Mucosa of rectum (tissue), 2 donors: ENCODE measurements around the gene NSF.
"Not testable (repeated sequence)": the region's sequence is repeated elsewhere in the genome, so short reads cannot be mapped to it uniquely, and the experiment has no call there.

Experiments used
- H3K27ac ChIP-seq, 2 donors: one replicate each; pipeline ENCODE4 v1.7.0; 2013; ENCODE audit warnings: inconsistent platforms in 2 of 2, low read depth in 2 of 2, low read length in 2 of 2
- H3K27me3 ChIP-seq, 2 donors: one replicate each; pipeline ENCODE4 v1.7.0; 2013; ENCODE audit warnings: low read length in 2 of 2; ENCODE audit not compliant: control insufficient read depth in 2 of 2, insufficient read depth in 2 of 2
- H3K36me3 ChIP-seq, 2 donors: one replicate each; pipeline ENCODE4 v1.7.0; 2013; ENCODE audit warnings: low read length in 2 of 2; ENCODE audit not compliant: control insufficient read depth in 2 of 2, insufficient read depth in 2 of 2
- H3K4me1 ChIP-seq, 2 donors: one replicate each; pipeline ENCODE4 v1.7.0; 2013; ENCODE audit warnings: low read length in 2 of 2, mild to moderate bottlenecking in 1 of 2; ENCODE audit not compliant: control insufficient read depth in 2 of 2, insufficient read depth in 2 of 2
- H3K4me3 ChIP-seq, 2 donors: one replicate each; pipeline ENCODE4 v1.7.0; 2013; ENCODE audit warnings: low read length in 2 of 2
- H3K9ac ChIP-seq, 2 donors: one replicate each; pipeline ENCODE4 v1.7.0; 2013; ENCODE audit warnings: low read length in 2 of 2, low read depth in 1 of 2, mild to moderate bottlenecking in 1 of 2
- H3K9me3 ChIP-seq, 2 donors: one replicate each; pipeline ENCODE4 v1.7.0; 2013; ENCODE audit warnings: low read length in 2 of 2; ENCODE audit not compliant: control insufficient read depth in 2 of 2
- donor health status: healthy.
- donor health status: Normal muscosa, but diverticular disease.

NSF gene

GRCh38 chr17:46628753-46629436 is 38.4 kb downstream of the NSF start:
- H3K36me3 ChIP-seq, H3K9me3 ChIP-seq, H3K4me3 ChIP-seq, H3K9ac ChIP-seq, H3K4me1 ChIP-seq, H3K27ac ChIP-seq, H3K27me3 ChIP-seq: not testable (repeated sequence)

- not testable (repeated sequence) for H3K4me1 ChIP-seq, H3K4me3 ChIP-seq, H3K36me3 ChIP-seq, H3K27ac ChIP-seq, H3K9me3 ChIP-seq, H3K27me3 ChIP-seq, H3K9ac ChIP-seq
These were observed 41.7 kb downstream of the NSF start for GRCh38 chr17:46632146-46632545.

DNA sequence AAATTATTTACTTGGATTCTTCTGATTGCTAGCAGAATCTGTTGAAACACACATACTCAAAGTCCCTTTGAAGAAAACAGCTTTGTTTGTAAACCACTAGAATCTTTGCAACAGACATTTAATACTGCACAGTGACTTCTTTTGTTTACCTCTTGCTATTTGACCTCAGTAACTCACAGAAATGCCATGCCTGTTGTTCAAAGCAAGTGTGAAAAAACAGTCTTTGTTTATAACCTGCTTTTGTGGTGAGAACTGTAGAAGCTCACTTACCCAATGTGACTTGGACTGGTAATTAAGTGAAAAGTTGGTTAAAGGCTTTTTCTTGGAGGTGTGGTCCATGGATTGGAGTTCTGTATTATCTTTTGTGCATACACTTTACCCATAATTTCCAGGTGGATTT is 44.4 kb downstream of the NSF start:
- not testable (repeated sequence) for H3K36me3 ChIP-seq, H3K9me3 ChIP-seq, H3K4me1 ChIP-seq, H3K27me3 ChIP-seq, H3K9ac ChIP-seq, H3K27ac ChIP-seq, H3K4me3 ChIP-seq

DNA sequence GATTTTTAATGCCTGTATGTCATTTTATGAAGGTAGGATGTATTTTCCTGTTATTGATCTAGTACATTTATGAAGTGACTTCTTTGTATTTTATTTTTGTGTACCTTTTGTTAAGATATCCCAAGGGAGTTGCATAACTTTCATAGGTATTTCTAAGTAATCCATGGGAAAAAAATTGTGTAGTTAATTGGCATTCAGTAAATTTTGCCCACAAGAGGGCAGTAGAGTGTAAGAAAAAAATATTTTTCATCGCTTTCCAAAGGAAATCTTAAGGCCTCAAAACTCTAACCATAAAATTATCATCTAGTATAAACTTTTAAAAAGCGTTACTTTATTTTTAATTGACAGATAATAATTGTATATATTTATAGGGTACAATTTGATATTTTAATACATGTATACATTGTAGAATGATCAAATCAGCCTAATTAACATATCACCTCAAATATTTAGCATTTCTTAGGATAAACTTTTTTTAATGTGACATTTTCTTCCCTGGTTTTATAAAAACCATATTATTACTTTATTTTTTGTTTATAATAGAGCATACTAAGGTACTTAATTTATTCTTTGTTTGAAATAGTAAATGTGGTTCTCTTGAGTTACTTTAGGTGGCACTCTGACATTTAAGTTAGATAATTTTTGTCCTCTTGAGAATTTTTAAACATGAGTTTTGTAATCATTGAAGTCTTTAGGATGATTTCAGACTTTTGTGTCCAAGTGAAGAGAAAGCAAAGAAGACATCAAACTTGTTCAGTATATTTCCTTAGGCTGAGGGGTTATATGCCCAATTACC is 51.6 kb downstream of the NSF start:
- H3K4me3 ChIP-seq, H3K9me3 ChIP-seq, H3K27ac ChIP-seq, H3K9ac ChIP-seq, H3K4me1 ChIP-seq, H3K36me3 ChIP-seq, H3K27me3 ChIP-seq: not testable (repeated sequence)

- H3K9me3 ChIP-seq: not testable (repeated sequence)
These were observed 56.8 kb downstream of the NSF start for GRCh38 chr17:46647251-46647650.

GRCh38 chr17:46647688-46648278 is 57.3 kb downstream of the NSF start:
- not testable (repeated sequence) for H3K27ac ChIP-seq, H3K4me3 ChIP-seq, H3K27me3 ChIP-seq, H3K9me3 ChIP-seq, H3K9ac ChIP-seq, H3K36me3 ChIP-seq, H3K4me1 ChIP-seq

More at GRCh38 chr17:46647251-46647650, 56.8 kb downstream of the NSF start:
- not testable (repeated sequence) for H3K36me3 ChIP-seq, H3K4me3 ChIP-seq, H3K27ac ChIP-seq, H3K27me3 ChIP-seq, H3K9ac ChIP-seq, H3K4me1 ChIP-seq

DNA sequence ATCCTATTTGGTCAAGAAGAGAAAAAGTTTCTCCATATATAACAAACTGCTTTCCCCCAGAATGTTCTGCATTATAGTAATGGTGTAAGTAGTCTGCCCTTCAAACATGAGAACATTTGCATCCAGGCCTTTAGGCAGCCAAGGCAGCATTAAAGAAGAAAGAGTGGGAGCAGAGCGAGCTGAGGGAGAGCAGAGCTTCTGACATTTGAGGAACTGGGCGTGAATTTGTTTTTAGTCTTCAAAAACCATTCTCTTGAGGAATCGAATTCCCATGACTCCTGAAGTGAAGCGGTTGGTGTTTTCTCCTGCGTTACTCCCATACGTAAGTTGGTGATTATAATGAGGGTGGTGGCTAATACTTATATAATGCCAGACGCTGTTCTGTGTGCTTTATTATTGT is 58.8 kb downstream of the NSF start:
- not testable (repeated sequence) for H3K4me3 ChIP-seq, H3K4me1 ChIP-seq, H3K9ac ChIP-seq, H3K36me3 ChIP-seq, H3K9me3 ChIP-seq, H3K27ac ChIP-seq, H3K27me3 ChIP-seq

DNA sequence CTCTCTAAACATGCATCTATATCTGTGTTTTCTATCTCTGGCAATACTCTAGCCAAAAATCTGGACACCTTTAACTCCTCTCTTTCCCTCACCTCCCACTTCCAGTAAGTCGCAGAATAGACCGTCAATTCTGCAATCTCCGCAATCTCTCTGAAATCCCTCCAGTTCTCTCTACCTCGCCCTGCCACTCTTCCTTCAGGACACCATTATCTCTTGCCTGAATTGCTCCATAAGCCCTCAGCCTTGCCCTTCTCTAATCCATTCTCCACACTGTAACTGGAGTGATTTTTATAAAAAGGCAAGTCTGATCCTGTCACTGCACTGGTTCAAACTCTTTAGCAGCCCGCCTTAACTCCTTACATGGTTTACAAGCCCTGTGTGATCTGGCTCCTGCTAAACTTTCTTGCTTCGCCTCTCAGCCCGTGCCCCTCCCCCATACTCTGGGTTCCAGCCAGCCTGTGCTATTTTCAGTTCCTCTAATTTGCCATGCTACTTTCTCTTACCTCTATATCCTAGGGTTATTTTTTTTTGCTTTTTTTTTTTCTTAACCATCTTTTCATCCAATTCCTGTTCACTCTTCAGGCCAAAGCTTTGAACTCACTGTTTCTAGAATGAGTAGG is 61.7 kb downstream of the NSF start:
- not testable (repeated sequence) for H3K9me3 ChIP-seq, H3K36me3 ChIP-seq, H3K27ac ChIP-seq, H3K27me3 ChIP-seq, H3K4me3 ChIP-seq, H3K9ac ChIP-seq, H3K4me1 ChIP-seq

DNA sequence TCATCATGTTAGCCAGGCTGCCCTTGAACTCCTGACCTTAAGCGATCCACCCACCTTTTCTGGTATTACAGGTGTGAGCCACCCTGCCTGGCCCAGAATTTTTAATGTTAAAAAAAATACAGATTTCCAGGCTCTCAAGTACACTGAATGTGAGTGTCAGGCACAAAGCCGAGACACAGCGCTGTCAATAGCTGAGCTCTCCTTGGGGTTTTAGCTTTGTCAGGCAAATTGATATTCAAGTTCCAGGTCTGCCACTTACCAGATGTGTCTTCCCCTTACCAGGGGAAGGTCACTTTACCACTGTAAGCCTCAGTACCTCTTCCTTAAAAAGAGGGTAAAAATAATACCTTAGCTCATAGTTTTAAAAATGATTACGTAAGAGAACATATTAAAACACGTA is 67.8 kb downstream of the NSF start:
- H3K9me3 ChIP-seq, H3K9ac ChIP-seq, H3K27ac ChIP-seq, H3K4me3 ChIP-seq, H3K36me3 ChIP-seq, H3K27me3 ChIP-seq, H3K4me1 ChIP-seq: not testable (repeated sequence)

DNA sequence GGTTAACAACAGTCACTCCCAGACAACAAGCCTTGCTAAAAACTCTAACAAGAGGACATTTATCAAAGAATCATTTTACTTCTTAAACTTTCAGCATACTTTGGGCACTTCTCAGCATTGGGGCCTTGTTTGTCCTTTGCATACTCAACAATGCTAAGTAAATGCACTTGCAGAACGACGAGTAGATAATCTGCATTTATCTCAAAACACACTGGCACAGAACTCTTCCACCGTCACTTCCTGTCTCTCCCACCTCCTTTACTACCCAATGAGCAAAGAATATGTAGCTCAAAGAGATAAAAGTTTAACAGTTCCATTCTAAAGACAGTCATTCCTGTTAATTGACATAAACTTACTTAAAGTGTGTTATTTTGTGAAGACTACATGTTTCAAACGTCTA is 69.2 kb downstream of the NSF start:
- H3K9ac ChIP-seq, H3K27ac ChIP-seq, H3K36me3 ChIP-seq, H3K9me3 ChIP-seq, H3K4me1 ChIP-seq, H3K27me3 ChIP-seq, H3K4me3 ChIP-seq: not testable (repeated sequence)
